DOHH2 (cell line): ENCODE measurements around the gene LIAS.
"Not testable (repeated sequence)": the region's sequence is repeated elsewhere in the genome, so short reads cannot be mapped to it uniquely, and the experiment has no call there.

Experiments used
- H3F3A ChIP-seq: fragments of 200-600 bp; sonication (generic), shearing (Covaris generic); 2 replicates; pipeline ENCODE4 v1.6.0; 2016; ENCODE audit warnings: antibody characterized with exemption, mild to moderate bottlenecking; ENCODE audit not compliant: control insufficient read depth, insufficient read depth
- H3K27ac ChIP-seq: fragments of 200-600 bp; sonication (generic); 2 replicates; pipeline ENCODE4 v1.5.1; 2014; ENCODE audit warnings: low read depth, mild to moderate bottlenecking, low read length, moderate library complexity
- H3K27me3 ChIP-seq: fragments of 200-600 bp; sonication (generic); 2 replicates; pipeline ENCODE4 v1.6.1; 2014; ENCODE audit warnings: mild to moderate bottlenecking, low read length, mixed read lengths; ENCODE audit not compliant: control insufficient read depth
- H3K36me3 ChIP-seq: fragments of 200-600 bp; sonication (generic); 2 replicates; pipeline ENCODE4 v1.6.1; 2014; ENCODE audit warnings: mild to moderate bottlenecking, low read length, moderate library complexity, mixed read lengths; ENCODE audit not compliant: control insufficient read depth
- H3K4me1 ChIP-seq: fragments of 200-600 bp; sonication (generic); 2 replicates; pipeline ENCODE4 v1.6.1; 2014; ENCODE audit warnings: mild to moderate bottlenecking, low read length, mixed read lengths; ENCODE audit not compliant: control insufficient read depth
- H3K4me2 ChIP-seq: fragments of 200-600 bp; sonication (generic); 2 replicates; pipeline ENCODE4 v1.6.0; 2014; ENCODE audit warnings: mild to moderate bottlenecking, low read length, moderate library complexity
- H3K4me3 ChIP-seq: fragments of 200-600 bp; sonication (generic); 2 replicates; pipeline ENCODE4 v1.5.1; 2014; ENCODE audit warnings: mild to moderate bottlenecking, low read length, mixed read lengths
- H3K79me2 ChIP-seq: fragments of 200-600 bp; sonication (generic); 2 replicates; pipeline ENCODE4 v1.6.1; 2014; ENCODE audit warnings: mild to moderate bottlenecking, low read length, mixed read lengths; ENCODE audit not compliant: control insufficient read depth
- H3K9me2 ChIP-seq: fragments of 200-600 bp; sonication (generic); replicated peaks from 2 replicates; pipeline ENCODE4 v1.6.1; 2014; ENCODE audit warnings: mild to moderate bottlenecking, low read length, mixed read lengths; ENCODE audit not compliant: control insufficient read depth
- H3K9me3 ChIP-seq: fragments of 200-600 bp; sonication (generic); 2 replicates; pipeline ENCODE4 v1.6.1; 2014; ENCODE audit warnings: antibody characterized with exemption, low read length, mixed read lengths; ENCODE audit not compliant: control insufficient read depth, insufficient read depth
- H4K20me1 ChIP-seq: fragments of 200-600 bp; sonication (generic); 2 replicates; pipeline ENCODE4 v1.6.0; 2014; ENCODE audit warnings: low read depth, mild to moderate bottlenecking, antibody characterized with exemption, low read length, moderate library complexity; ENCODE audit not compliant: control insufficient read depth, insufficient read depth
- CTCF ChIP-seq: fragments of 200-600 bp; sonication (generic); IDR thresholded peaks from one replicate; pipeline ENCODE4 v1.5.1; 2014; ENCODE audit warnings: antibody characterized with exemption, mild to moderate bottlenecking, low read depth, low read length; ENCODE audit not compliant: poor library complexity, severe bottlenecking
- EZH2phosphoT487 ChIP-seq: fragments of 200-600 bp; sonication (generic); IDR thresholded peaks from 2 replicates; pipeline ENCODE4 v1.6.1; 2017; ENCODE audit warnings: borderline replicate concordance, mild to moderate bottlenecking, antibody characterized with exemption, low read length, moderate library complexity, mixed read lengths

Gene LIAS

GRCh38 chr4:39455486-39455885 is 3.4 kb upstream of the LIAS start:
- H3K9me3 ChIP-seq: no peaks in the 10 kb centered on the region
- TF ChIP-seq CTCF (no peak), EZH2phosphoT487 (no peak)
- peaks cover 85% of the 10 kb centered on the region for H3F3A ChIP-seq
- peaks cover 52% of the 10 kb centered on the region for H4K20me1 ChIP-seq
- H3K27me3 ChIP-seq: no peaks in the 10 kb centered on the region
- H3K9me2 ChIP-seq: no peaks in the 10 kb centered on the region
- peak overlapping the region; percentile 75 for H3K4me2 ChIP-seq
- no peak overlapping the region for H3K27ac ChIP-seq
- no peak overlapping the region for H3K4me3 ChIP-seq
- peaks cover 31% of the 10 kb centered on the region for H3K4me1 ChIP-seq
- peaks cover 50% of the 10 kb centered on the region for H3K79me2 ChIP-seq
- H3K36me3 ChIP-seq: peaks cover 88% of the 10 kb centered on the region

- Histone ChIP-seq H4K20me1 (peaks cover 42% of the 10 kb centered on the region), H3K27ac (peak overlapping the region; percentile 88), H3K79me2 (peaks cover 66% of the 10 kb centered on the region), H3K9me3 (no peaks in the 10 kb centered on the region), H3K36me3 (peaks cover 87% of the 10 kb centered on the region), H3K4me2 (peak overlapping the region; percentile 75), H3K4me3 (peak overlapping the region; percentile 82), H3F3A (peaks cover 71% of the 10 kb centered on the region), H3K9me2 (no peaks in the 10 kb centered on the region), H3K4me1 (peaks cover 40% of the 10 kb centered on the region), H3K27me3 (no peaks in the 10 kb centered on the region)
- no peak for TF ChIP-seq CTCF
- TF ChIP-seq EZH2phosphoT487: no peak
Observed at GRCh38 chr4:39456946-39457763, 1.7 kb upstream of the LIAS start.

- Histone ChIP-seq H3F3A (peaks cover 61% of the 10 kb centered on the region), H4K20me1 (peaks cover 39% of the 10 kb centered on the region), H3K4me3 (peak overlapping the region; percentile 82), H3K27ac (peak overlapping the region; percentile 88), H3K79me2 (peaks cover 71% of the 10 kb centered on the region), H3K4me1 (peaks cover 40% of the 10 kb centered on the region), H3K4me2 (peak overlapping the region; percentile 75), H3K36me3 (peaks cover 86% of the 10 kb centered on the region)
- H3K9me3 ChIP-seq, H3K27me3 ChIP-seq, H3K9me2 ChIP-seq: not testable (repeated sequence)
Observed at GRCh38 chr4:39458161-39458504, 723 bp upstream of the LIAS start.

- H3K27me3 ChIP-seq: no peaks in the 10 kb centered on the region
- H3K4me3 ChIP-seq: no peak overlapping the region
- H3K27ac ChIP-seq: no peak overlapping the region
- H3K4me1 ChIP-seq: peaks cover 26% of the 10 kb centered on the region
- peaks cover 74% of the 10 kb centered on the region for H3K36me3 ChIP-seq
- peaks cover 25% of the 10 kb centered on the region for H3F3A ChIP-seq
- H4K20me1 ChIP-seq: no peaks in the 10 kb centered on the region
- peaks cover 29% of the 10 kb centered on the region for H3K79me2 ChIP-seq
- no peaks in the 10 kb centered on the region for H3K9me2 ChIP-seq
- no peaks in the 10 kb centered on the region for H3K9me3 ChIP-seq
- no peak overlapping the region for H3K4me2 ChIP-seq
- no peak for TF ChIP-seq CTCF
- no peak for TF ChIP-seq EZH2phosphoT487
Observed at GRCh38 chr4:39464886-39465501, 6.1 kb downstream of the LIAS start.
